ENCODE measurements around the gene PFKL.

DNA sequence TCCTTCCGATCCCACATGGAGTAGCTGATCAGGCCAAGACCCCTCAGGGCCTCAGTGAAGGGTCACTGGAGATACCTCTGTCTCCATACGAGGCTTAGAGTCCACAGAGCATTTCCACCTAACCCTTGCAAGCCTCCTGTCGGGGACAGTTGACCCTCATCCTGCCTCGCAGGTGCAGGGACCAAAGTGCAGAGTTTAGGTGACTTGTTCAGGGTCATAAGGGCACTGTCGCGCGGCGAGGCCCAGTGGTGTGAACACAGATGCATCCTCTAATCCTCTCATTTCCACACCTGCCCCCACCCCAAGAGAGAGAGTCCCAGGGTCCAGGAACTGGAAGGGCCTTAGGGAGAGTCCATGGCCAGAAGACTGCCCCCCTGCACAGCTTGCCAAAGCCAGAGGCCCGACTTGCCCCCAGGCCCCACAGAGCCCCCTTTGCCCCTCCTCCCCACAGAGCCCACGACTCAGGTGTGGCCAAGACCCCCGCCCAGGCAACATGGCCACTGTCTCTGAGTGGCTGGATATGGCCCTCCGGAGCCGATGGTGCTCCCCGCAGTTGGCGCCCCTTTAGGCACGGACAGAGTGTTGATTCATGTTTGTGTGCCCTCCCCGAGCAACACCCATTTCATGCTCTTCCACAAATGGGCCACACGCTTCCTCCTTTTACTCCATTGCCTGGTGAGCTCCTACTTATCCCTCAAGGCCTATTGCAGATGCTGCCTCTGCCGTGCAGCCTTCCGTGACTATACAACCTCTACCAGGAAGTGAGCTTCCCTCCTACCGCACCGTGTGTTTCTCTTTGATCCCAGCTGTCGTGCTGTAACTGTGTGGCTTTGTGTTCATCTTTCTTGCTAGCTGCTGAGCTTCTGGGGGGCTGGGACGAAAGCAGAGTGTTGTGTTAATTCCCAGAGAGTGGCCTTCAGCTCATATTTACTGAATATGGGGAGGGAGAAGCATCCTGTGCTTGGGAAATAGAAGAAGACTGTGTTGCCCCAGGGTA is 55.2 kb downstream of the PFKL start:
- TF ChIP-seq SIN3A (IDR thresholded peaks at IDR 0.05; ENCODE audit: borderline replicate concordance, insufficient read depth, low read length) (no peak), POLR2AphosphoS5 (IDR thresholded peaks at IDR 0.05; ENCODE audit: low read depth, low read length) (no peak), TAF1 (IDR thresholded peaks at IDR 0.05; ENCODE audit: borderline replicate concordance, insufficient read depth, low read length) (no peak)
- TF ChIP-seq, protein P1, sequence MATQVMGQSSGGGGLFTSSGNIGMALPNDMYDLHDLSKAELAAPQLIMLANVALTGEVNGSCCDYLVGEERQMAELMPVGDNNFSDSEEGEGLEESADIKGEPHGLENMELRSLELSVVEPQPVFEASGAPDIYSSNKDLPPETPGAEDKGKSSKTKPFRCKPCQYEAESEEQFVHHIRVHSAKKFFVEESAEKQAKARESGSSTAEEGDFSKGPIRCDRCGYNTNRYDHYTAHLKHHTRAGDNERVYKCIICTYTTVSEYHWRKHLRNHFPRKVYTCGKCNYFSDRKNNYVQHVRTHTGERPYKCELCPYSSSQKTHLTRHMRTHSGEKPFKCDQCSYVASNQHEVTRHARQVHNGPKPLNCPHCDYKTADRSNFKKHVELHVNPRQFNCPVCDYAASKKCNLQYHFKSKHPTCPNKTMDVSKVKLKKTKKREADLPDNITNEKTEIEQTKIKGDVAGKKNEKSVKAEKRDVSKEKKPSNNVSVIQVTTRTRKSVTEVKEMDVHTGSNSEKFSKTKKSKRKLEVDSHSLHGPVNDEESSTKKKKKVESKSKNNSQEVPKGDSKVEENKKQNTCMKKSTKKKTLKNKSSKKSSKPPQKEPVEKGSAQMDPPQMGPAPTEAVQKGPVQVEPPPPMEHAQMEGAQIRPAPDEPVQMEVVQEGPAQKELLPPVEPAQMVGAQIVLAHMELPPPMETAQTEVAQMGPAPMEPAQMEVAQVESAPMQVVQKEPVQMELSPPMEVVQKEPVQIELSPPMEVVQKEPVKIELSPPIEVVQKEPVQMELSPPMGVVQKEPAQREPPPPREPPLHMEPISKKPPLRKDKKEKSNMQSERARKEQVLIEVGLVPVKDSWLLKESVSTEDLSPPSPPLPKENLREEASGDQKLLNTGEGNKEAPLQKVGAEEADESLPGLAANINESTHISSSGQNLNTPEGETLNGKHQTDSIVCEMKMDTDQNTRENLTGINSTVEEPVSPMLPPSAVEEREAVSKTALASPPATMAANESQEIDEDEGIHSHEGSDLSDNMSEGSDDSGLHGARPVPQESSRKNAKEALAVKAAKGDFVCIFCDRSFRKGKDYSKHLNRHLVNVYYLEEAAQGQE (IDR thresholded peaks at IDR 0.05; ENCODE audit: insufficient read depth in 1 of 2, low read depth in 2 of 2, low read length in 2 of 2) = no peak
